HCT116 (cell line): ENCODE measurements around the gene ZNF546. TPM values are rescaled to one million over a fixed set of nuclear protein-coding genes. Genes with fewer than 3 reads are reported as not detected.

Source experiments
- ATAC-seq: fragments of 200-7000 bp; cut with Tn5 transposase; 2 replicates; pipeline ENCODE4 v1.9.1; 2020; ENCODE audit warnings: mild to moderate bottlenecking, moderate library complexity
- BruUV-seq: library from RNA; stranded (reverse); fragments of 400-500 nt; replicated peaks from 2 replicates; lab custom pipeline; 2021; lab: Mats Ljungman, UMichigan
- CTCF ChIA-PET: fragments of 300-600 bp; sonication (Branson Sonifier 250); formaldehyde crosslinking; loops from one replicate; lab custom pipeline; 2021; ENCODE audit warnings: antibody characterized with exemption; lab: Charles Lee
- POLR2A ChIA-PET: fragments of 300-600, 350-600 bp; sonication (Branson Sonifier 250); formaldehyde crosslinking; loops from one replicate; lab custom pipeline; 2021; ENCODE audit warnings: antibody characterized with exemption; lab: Charles Lee
- RAD21 ChIA-PET, 2 experiments: fragments of 300-600 bp; sonication (Branson Sonifier 250); formaldehyde crosslinking; loops; one replicate each; lab custom pipeline; 2023; ENCODE audit warnings: low total read pairs in 2 of 2; ENCODE audit not compliant: uncharacterized antibody in 2 of 2, unreplicated experiment in 2 of 2, low non-redundant PET in 1 of 2; lab: Charles Lee
- DNase-seq: peaks from one replicate; pipeline ENCODE4 v3.0.0-alpha.2; 2010; ENCODE audit warnings: low read depth, low spot score
- H2AFZ ChIP-seq: fragments of 200-600 bp; shearing (Covaris generic), sonication (generic); 2 replicates; pipeline ENCODE4 v1.6.1; 2017; ENCODE audit warnings: low read depth, mixed run types, mixed read lengths, antibody characterized with exemption, low read length; ENCODE audit not compliant: poor library complexity, severe bottlenecking
- H3K27ac ChIP-seq: 2 replicates; pipeline ENCODE4 v1.5.1; 2012; ENCODE audit warnings: low read depth, low read length
- H3K27me3 ChIP-seq: fragments of 200-600 bp; sonication (generic); 2 replicates; pipeline ENCODE4 v1.6.1; 2016; ENCODE audit warnings: mixed run types, low read length, mixed read lengths; ENCODE audit not compliant: insufficient read depth
- H3K36me3 ChIP-seq, 2 experiments: fragments of 200-500 bp in 1 of 2; fragments of 200-600 bp in 1 of 2; sonication (Bioruptor generic) in 1 of 2; sonication (generic) in 1 of 2; 2 replicates each; pipeline versions ENCODE4 v1.5.1 to v1.6.1; 2014 to 2016; ENCODE audit warnings: low read length in 2 of 2, inconsistent platforms in 1 of 2, mixed read lengths in 1 of 2, mixed run types in 1 of 2; ENCODE audit not compliant: insufficient read depth in 2 of 2, control insufficient read depth in 1 of 2
- H3K4me1 ChIP-seq, 2 experiments: fragments of 200-600 bp in 1 of 2; sonication (generic) in 1 of 2; 2 replicates each; pipeline versions ENCODE4 v1.5.1 to v1.6.1; 2012 to 2017; ENCODE audit warnings: low read length in 2 of 2, inconsistent platforms in 1 of 2, mild to moderate bottlenecking in 1 of 2, mixed read lengths in 1 of 2, mixed run types in 1 of 2, moderate library complexity in 1 of 2; ENCODE audit not compliant: insufficient read depth in 2 of 2, control insufficient read depth in 1 of 2
- H3K4me2 ChIP-seq: fragments of 200-600 bp; sonication (generic); 2 replicates; pipeline ENCODE4 v1.6.1; 2017; ENCODE audit warnings: mixed run types, low read length, mixed read lengths
- H3K4me3 ChIP-seq, 2 experiments: fragments of 200-600 bp in 1 of 2; sonication (generic) in 1 of 2; replicated peaks in 1 of 2; 2 replicates each; pipeline ENCODE4 v1.5.1; 2011 to 2016; ENCODE audit warnings: low read length in 2 of 2, control low read depth in 1 of 2, low read depth in 1 of 2, mild to moderate bottlenecking in 1 of 2, mixed read lengths in 1 of 2, mixed run types in 1 of 2
- H3K79me2 ChIP-seq: fragments of 200-600 bp; sonication (generic); 2 replicates; pipeline ENCODE4 v1.6.1; 2017; ENCODE audit warnings: mild to moderate bottlenecking, mixed run types, low read length, moderate library complexity, mixed read lengths; ENCODE audit not compliant: insufficient read depth
- H3K9ac ChIP-seq: fragments of 200-600 bp; sonication (generic); 2 replicates; pipeline ENCODE4 v1.6.1; 2016; ENCODE audit warnings: low read length, mixed read lengths
- H3K9me2 ChIP-seq: fragments of 200-600 bp; sonication (generic), shearing (Covaris generic); 2 replicates; pipeline ENCODE4 v1.6.1; 2017; ENCODE audit warnings: mixed run types, mild to moderate bottlenecking, moderate library complexity; ENCODE audit not compliant: insufficient read depth
- H3K9me3 ChIP-seq, 2 experiments: fragments of 200-500 bp in 1 of 2; fragments of 200-600 bp in 1 of 2; sonication (Bioruptor generic) in 1 of 2; sonication (generic) in 1 of 2; 2 replicates each; pipeline ENCODE4 v1.6.1; 2014 to 2017; ENCODE audit warnings: low read length in 2 of 2, mixed read lengths in 2 of 2, inconsistent platforms in 1 of 2, low read depth in 1 of 2, mild to moderate bottlenecking in 1 of 2, mixed run types in 1 of 2, moderate library complexity in 1 of 2; ENCODE audit not compliant: control insufficient read depth in 1 of 2, insufficient read depth in 1 of 2
- H4K20me1 ChIP-seq: fragments of 200-600 bp; sonication (generic), shearing (Covaris generic); 2 replicates; pipeline ENCODE4 v1.6.1; 2017; ENCODE audit warnings: mixed run types, mild to moderate bottlenecking, moderate library complexity; ENCODE audit not compliant: insufficient read depth
- ATF3 ChIP-seq: IDR thresholded peaks from 2 replicates; pipeline ENCODE4 v1.6.1; 2012
- CEBPB ChIP-seq: IDR thresholded peaks from 2 replicates; pipeline ENCODE4 v1.6.1; 2012; ENCODE audit warnings: low read depth
- ELF1 ChIP-seq: IDR thresholded peaks from 2 replicates; pipeline ENCODE4 v1.6.1; 2012; ENCODE audit warnings: low read depth, borderline replicate concordance
- EZH2 ChIP-seq: fragments of 200-600 bp; sonication (generic); IDR thresholded peaks from 2 replicates; pipeline ENCODE4 v1.6.1; 2017; ENCODE audit warnings: antibody characterized with exemption, mixed run types
- FOSL1 ChIP-seq: IDR thresholded peaks from 2 replicates; pipeline ENCODE4 v1.6.1; 2012; ENCODE audit warnings: low read depth
- POLR2A ChIP-seq: IDR thresholded peaks from 2 replicates; pipeline ENCODE4 v1.7.0; 2011; ENCODE audit warnings: borderline replicate concordance; ENCODE audit not compliant: insufficient read depth, insufficient read length; ENCODE audit errors: extremely low read depth
- REST ChIP-seq: IDR thresholded peaks from 2 replicates; pipeline ENCODE4 v1.6.1; 2012; ENCODE audit warnings: low read depth
- SIN3A ChIP-seq: IDR thresholded peaks from 2 replicates; pipeline ENCODE4 v1.6.1; 2012; ENCODE audit warnings: low read depth
- SP1 ChIP-seq: IDR thresholded peaks from 2 replicates; pipeline ENCODE4 v1.6.1; 2012; ENCODE audit warnings: low read depth
- SRF ChIP-seq: IDR thresholded peaks from 2 replicates; pipeline ENCODE4 v1.6.1; 2012; ENCODE audit warnings: low read depth
- TCF7L2 ChIP-seq: IDR thresholded peaks from 2 replicates; pipeline ENCODE4 v1.7.0; 2011; ENCODE audit warnings: borderline replicate concordance, inconsistent platforms; ENCODE audit not compliant: insufficient read depth, insufficient read length; ENCODE audit errors: extremely low read depth
- YY1 ChIP-seq: IDR thresholded peaks from 2 replicates; pipeline ENCODE4 v1.6.1; 2011; ENCODE audit warnings: low read length, low read depth, moderate library complexity, mild to moderate bottlenecking; ENCODE audit not compliant: insufficient replicate concordance; ENCODE audit errors: extremely low read depth
- ZFX ChIP-seq: fragments of 450-650 bp; IDR thresholded peaks from 2 replicates; pipeline ENCODE4 v1.6.1; 2017
- intact Hi-C: fragments of 100-400 bp; cut with micrococcal nuclease; formaldehyde crosslinking; loops from 2 replicates; pipeline ENCODE4 v1.10.0; 2022
- total RNA-seq: library from RNA; stranded (reverse); gene quantifications from one replicate; pipeline ENCODE4 v1.2.1, GENCODE V29; 2021; ENCODE audit not compliant: unreplicated experiment

Gene ZNF546
- total RNA-seq, 1 experiment from 2014 or later: 0.64 TPM

DNA sequence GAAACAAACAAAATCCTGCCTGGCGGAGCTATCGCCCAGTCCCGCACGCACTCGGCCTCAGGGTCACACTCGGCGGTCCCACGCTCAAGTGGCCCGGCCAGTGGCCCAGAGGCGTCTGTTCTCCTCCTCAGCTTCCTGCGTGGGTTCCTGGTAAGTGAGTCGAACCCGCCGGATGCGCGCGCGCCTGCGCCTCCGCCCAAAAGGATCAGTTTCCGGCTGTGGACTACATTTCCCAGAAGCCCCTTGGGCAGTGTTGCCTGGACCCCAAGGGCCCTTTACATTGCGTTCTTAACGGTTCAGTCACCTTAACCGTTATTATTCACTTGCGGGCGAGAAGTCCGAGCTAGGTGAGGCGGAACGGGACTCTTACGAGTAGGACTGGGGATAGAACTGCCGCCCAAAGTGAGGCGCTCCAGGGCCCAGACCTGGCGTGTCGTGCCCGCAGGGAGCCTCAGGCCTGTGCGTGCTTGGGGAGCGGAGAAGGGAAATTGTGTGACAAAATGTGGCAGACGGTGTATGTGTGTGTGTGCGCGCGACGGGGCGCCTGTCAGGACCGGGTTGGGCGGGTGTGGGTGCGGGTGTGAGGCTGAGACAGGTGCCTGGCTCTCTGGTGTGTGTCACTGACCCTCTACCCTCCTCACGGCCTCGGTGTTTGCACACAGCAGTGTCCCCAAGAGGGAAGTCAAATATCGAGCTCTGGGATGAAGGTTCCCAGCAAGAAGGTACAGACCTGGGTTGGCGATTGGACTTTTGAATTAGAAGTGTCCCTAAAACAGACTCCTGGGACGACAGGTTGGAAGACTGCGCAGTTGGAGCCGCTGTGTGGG, at the start of gene ZNF546 (continued):
- TF ChIP-seq REST (no peak), SRF (no peak), ZFX (peak; percentile 66)

- Histone ChIP-seq H3K9me2 (no peaks in the 10 kb centered on the region; the same call in 1 of the 2 replicates), H3K4me1 (peaks cover 0 to 2% of the 10 kb centered on the region in 2 experiments; a peak in 2 of 4 replicates), H2AFZ (no peak overlapping the region), H3K4me3 (no peak overlapping the region), H3K9me3 (no peaks in the 10 kb centered on the region), H3K27me3 (no peaks in the 10 kb centered on the region), H3K79me2 (no peaks in the 10 kb centered on the region), H3K4me2 (no peak overlapping the region), H3K27ac (no peak overlapping the region), H3K36me3 (no peaks in the 10 kb centered on the region), H3K9ac (no peak overlapping the region), H4K20me1 (no peaks in the 10 kb centered on the region)
- intact Hi-C loops: no loop called here
- POLR2A ChIA-PET: no interaction called here
- no peak for DNase-seq
- ATAC-seq: no peak
- CTCF ChIA-PET: no interaction called here
- no peak for TF ChIP-seq ATF3
- no peak for TF ChIP-seq CEBPB
- no peak for TF ChIP-seq REST
- TF ChIP-seq SIN3A: no peak
- TF ChIP-seq SP1: no peak
- no peak for TF ChIP-seq POLR2A
- no peak for TF ChIP-seq YY1
- no peak for TF ChIP-seq FOSL1
- TF ChIP-seq TCF7L2: no peak
- no peak for TF ChIP-seq ELF1
- TF ChIP-seq EZH2: no peak
- TF ChIP-seq SRF: no peak
- RAD21 ChIA-PET: no interaction called here
- no TSS peak for BruUV-seq
These were observed 47.7 kb upstream of the ZNF546 start for GRCh38 chr19:39949026-39949747.
